Fibroblast of skin of right quadriceps (primary cell): Measurements from ENCODE around the gene BCAN.
"Not testable (repeated sequence)": the region's sequence is repeated elsewhere in the genome, so short reads cannot be mapped to it uniquely, and the experiment has no call there.

ENCODE experiments used
- DNase-seq: peaks from one replicate; pipeline ENCODE4 v3.0.0-alpha.2; 2013

Gene BCAN

GRCh38 chr1:156618853-156619581 is 22.9 kb upstream of the BCAN start, which contains the start of gene HAPLN2:
Gene HAPLN2 (plus strand): TSS chr1:156619415. CDS start chr1:156623491, 4,076 bp downstream.
- DNase-seq, result no peak

DNA sequence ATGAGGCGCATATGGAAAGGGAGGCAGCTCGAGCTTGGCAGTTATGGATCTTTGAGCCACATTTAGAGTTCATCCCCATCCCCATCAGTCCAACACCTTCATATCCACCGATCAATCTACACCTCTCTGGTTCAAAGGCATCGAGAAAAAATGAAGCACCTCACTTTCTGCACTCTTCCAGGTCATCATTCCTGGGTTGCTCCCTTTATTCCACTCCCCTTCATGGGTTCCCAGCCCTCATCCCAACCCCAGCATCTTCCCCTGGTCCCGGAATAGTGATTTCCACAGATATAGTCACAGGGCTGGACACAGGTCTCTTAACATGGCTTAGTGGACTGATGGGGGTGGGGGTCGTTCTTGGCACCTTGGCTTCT is 22.3 kb upstream of the BCAN start:
- no peak for DNase-seq

DNA sequence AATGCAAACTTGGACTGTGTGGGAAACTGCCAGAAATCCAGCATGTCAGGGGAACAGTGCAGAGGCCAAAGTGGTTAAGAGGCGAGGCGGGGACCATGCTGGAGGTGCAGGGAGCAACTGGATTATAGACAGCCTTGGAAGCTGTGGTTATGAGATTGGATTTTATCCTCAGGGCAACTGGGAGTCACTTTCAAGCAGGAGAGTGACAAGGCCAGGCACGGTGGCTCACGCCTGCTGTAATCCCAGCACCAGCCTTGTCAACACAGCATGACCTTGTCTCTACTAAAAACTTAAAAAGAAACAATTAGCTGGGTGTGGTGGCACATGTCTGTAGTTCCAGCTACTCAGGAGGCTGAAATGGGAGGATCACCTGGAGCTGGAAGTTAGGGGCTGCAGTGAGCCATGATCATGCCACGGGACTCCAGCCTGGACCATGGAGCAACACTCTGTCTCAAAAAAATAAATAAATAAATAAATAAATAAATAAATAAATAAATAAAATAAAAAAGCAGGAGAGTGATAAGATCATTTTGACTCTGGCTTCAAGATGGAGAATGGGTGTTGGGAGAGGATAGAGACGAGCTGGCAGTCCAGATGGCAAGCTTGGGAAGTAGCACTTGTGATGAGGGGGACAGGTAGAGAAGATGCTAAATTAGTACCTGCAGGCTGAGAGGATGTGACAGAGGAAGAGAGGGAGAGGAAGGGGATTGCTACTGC is 19.2 kb upstream of the BCAN start:
- DNase-seq, result no peak

GRCh38 chr1:156623946-156624813 is 17.7 kb upstream of the BCAN start:
- peak; percentile 32 for DNase-seq

- DNase-seq, result no peak
Measured at GRCh38 chr1:156624814-156625435, 17.0 kb upstream of the BCAN start.

- no peak for DNase-seq
Measured at GRCh38 chr1:156625436-156626078, 16.4 kb upstream of the BCAN start.

GRCh38 chr1:156626079-156626438 is 15.9 kb upstream of the BCAN start:
- no peak for DNase-seq

- DNase-seq, result peak; percentile 38
Measured at GRCh38 chr1:156627313-156627880, 14.5 kb upstream of the BCAN start.

DNA sequence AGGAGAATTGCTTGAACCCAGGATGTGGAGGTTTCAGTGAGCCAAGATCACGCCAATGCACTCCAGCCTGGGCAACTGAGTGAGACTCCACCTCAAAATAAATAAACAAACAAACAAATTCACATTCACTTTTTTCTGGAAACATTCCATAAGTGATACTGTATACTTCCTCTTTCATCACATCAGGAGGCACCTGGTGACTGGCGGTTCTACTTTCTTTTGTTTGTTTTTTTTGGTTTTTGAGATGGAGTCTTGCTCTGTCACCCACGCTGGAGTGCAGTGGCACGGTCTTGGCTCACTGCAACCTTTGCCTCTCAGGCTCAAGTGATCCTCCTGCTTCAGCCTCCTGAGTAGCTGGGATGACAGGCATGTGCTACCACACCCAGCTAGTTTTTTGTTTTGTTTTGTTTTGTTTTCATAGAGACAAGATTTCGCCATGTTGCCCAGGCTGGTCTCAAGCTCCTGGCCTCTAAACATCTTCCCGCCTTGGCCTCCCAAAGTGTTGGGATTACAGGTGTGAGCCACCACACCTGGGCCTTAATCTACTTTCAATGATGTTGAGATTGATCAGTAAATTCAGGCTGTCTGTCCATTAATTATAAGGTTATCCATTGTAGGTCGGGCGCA is 12.0 kb upstream of the BCAN start:
- no peak for DNase-seq

- not testable (repeated sequence) for DNase-seq
Measured at GRCh38 chr1:156631152-156631551, 10.8 kb upstream of the BCAN start.

- DNase-seq, result no peak
Measured at GRCh38 chr1:156632355-156632754, 9.6 kb upstream of the BCAN start.

DNA sequence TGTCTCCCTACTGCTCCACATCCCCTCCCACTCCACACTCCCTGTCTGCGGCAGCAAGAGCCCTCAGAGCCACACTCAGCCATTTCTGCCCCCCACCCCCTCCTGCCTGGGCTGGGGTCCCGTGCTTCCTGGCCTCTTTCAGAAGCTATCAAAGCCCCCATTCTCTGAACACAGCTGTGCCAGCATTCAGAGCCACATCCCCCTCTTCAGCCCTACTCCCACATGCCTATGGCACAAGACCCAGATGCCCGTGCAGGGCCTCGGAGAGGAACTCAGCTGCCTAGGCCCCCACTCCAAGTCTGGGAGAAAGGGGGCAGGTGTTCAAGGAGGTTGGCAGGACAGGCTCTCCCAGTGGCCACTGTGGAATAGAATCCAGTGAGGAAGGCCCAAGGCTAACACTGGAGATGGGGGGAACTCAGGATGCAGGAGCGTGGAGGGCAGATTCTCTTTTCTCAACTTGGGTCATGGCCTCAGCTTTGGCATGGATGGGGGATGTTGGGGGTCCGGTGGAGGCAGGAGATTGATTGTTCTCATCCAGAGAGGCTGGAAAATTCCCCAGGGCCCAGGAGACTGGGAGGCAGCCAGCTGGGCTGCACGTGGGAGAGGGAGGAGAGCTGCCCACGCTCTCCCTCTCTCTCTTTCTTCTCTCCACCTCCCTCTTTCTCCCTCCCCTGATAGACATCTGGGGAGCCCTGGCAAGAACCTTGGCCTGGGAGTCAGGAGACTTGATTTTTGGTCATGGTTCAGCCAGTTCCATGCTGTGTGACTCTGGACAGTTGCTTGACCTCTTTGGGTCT is 3.5 kb upstream of the BCAN start:
- no peak for DNase-seq

- DNase-seq, result no peak
Measured at GRCh38 chr1:156639601-156640101, 2.3 kb upstream of the BCAN start.

GRCh38 chr1:156640842-156641706 is 843 bp upstream of the BCAN start:
- DNase-seq, result no peak

- no peak for DNase-seq
Measured at GRCh38 chr1:156642265-156643048, 540 bp downstream of the BCAN start.

- DNase-seq, result no peak
Measured at GRCh38 chr1:156643049-156643777, 1.3 kb downstream of the BCAN start.

DNA sequence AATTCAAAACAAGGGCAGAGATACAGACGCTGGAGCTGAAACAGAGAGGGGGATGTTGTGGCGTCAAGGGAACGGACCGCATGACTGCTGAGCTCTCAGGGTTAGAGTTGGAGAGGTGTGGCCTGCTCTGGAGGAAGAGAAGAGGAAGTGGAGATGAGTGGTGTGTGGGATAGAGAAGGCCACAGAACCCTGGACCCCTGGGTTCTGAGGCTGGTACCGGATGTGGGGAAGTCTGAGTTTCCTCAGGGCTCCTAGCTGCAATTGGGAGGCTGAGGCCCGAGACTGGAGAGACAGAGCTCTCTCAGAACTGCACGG is 1.8 kb downstream of the BCAN start:
- DNase-seq, result no peak

DNA sequence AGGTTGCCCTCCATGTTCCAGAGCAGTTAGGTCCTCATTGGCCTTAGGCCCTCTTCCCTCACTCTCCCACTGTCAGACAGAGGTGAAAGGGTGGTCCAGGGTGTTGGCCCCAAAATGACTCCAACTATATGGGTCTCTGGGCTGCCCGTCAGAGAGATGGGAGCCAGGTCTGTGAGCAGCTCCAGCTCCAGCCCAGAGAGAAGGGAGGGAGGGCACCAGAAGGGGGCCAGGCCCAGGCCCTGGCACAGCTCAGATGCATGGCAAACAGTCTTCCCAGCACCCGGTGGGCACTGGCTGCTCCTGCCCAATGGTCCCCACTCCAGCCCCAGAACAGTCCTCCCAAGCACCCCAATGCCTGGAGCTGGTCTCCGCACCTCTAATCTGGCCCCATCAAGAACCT is 2.2 kb downstream of the BCAN start:
- DNase-seq, result no peak
